ENCODE data around the gene CCDC194.
"Not testable (repeated sequence)": the region's sequence is repeated elsewhere in the genome, so short reads cannot be mapped to it uniquely, and the experiment has no call there.

The CCDC194 gene

GRCh38 chr19:17365361-17365760 lies 28.6 kb downstream of the CCDC194 start:
- DNase-seq: no peak

GRCh38 chr19:17363852-17364605 lies 30.0 kb downstream of the CCDC194 start:
- DNase-seq: not testable (repeated sequence)

GRCh38 chr19:17359905-17360800 lies 33.8 kb downstream of the CCDC194 start:
- no peak for DNase-seq

- no peak for DNase-seq
Observed at GRCh38 chr19:17358395-17358794, 35.6 kb downstream of the CCDC194 start.

GRCh38 chr19:17357724-17358123 lies 36.3 kb downstream of the CCDC194 start:
- DNase-seq: no peak

- no peak for DNase-seq
Observed at GRCh38 chr19:17357078-17357666, 36.8 kb downstream of the CCDC194 start.

GRCh38 chr19:17353386-17353785 lies 40.6 kb downstream of the CCDC194 start:
- DNase-seq: no peak

GRCh38 chr19:17352608-17353280 lies 41.3 kb downstream of the CCDC194 start:
- no peak for DNase-seq

GRCh38 chr19:17351815-17352435 lies 42.1 kb downstream of the CCDC194 start:
- DNase-seq: no peak

- DNase-seq: no peak
Observed at GRCh38 chr19:17348700-17349099, 45.3 kb downstream of the CCDC194 start.

- DNase-seq: no peak
Observed at GRCh38 chr19:17347877-17348276, 46.1 kb downstream of the CCDC194 start.

- no peak for DNase-seq
Observed at GRCh38 chr19:17347361-17347760, 46.6 kb downstream of the CCDC194 start.

GRCh38 chr19:17346109-17346671 lies 47.8 kb downstream of the CCDC194 start:
- DNase-seq: peak; percentile 68

GRCh38 chr19:17341845-17342244 lies 52.2 kb downstream of the CCDC194 start:
- DNase-seq: no peak

- DNase-seq: no peak
Observed at GRCh38 chr19:17341386-17341785, 52.6 kb downstream of the CCDC194 start.

GRCh38 chr19:17340871-17341357 lies 53.1 kb downstream of the CCDC194 start:
- DNase-seq: no peak
